ENCODE data around the gene MACROD2.
"Not testable (repeated sequence)": the region's sequence is repeated elsewhere in the genome, so short reads cannot be mapped to it uniquely, and the experiment has no call there.

Gene MACROD2

DNA sequence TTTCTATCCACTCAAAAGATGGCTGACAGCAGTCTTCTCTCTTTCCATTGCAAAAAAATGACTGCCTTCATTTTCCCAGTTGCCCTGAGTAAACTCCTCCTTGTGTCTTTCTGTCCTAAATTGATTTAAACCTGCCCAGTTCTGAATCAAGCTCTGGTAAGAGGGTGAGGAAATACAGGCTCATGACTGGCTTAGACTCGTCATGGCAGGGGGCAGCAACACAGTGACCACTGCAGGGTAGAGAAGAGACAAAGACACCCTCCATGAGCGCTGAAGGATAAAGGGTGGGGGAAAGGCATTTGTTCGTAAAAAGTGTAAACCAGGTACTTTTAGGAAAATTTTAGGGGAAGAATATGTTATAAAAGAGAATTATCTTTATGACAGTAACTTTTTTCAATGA, 1080.3 kb downstream of the MACROD2 start:
- no peak for DNase-seq

DNA sequence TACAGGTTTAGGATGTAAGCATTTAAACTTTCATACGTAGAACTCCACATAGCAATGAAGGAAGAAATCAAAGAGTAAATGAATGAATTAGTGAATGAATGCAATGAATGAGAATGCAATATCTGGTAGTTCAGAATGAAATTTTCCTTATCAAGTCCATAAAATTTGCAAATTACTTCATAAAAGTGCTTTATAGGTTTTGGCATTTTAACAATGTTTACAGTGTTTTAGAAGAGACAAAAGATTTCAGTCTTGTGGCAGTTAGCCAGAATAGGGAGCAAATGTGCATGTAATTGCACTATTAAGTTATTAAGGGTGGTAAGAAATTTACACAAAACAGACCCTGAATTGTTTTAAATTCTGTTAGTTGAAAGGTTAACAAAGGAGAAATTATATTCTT, 1081.5 kb downstream of the MACROD2 start:
- no peak for DNase-seq

DNA sequence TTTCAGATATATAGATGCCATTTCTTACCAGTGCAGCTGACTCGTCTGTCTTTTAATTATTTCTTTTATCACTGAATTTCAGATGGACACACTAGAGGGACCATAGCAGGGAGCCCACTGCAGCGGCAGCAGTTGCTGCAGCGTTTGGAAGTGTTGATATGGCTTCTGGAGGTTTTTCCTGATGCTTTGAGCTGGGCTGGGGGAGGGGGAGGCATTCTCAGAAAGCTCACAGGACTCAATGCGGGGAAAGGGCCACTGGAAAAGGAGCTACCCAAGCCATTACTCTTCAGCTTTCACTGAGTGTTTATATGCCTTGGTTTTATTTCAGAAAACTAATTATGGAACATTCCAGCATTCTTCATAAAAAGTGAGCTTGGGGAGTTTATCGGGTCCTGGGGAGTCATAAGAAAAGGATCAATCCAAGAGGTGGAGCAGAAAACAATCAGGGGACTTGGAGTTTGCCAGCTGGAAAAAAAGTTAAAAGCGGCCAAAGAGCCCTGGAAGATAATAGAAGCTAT, 1082.5 kb downstream of the MACROD2 start:
- DNase-seq: no peak

DNA sequence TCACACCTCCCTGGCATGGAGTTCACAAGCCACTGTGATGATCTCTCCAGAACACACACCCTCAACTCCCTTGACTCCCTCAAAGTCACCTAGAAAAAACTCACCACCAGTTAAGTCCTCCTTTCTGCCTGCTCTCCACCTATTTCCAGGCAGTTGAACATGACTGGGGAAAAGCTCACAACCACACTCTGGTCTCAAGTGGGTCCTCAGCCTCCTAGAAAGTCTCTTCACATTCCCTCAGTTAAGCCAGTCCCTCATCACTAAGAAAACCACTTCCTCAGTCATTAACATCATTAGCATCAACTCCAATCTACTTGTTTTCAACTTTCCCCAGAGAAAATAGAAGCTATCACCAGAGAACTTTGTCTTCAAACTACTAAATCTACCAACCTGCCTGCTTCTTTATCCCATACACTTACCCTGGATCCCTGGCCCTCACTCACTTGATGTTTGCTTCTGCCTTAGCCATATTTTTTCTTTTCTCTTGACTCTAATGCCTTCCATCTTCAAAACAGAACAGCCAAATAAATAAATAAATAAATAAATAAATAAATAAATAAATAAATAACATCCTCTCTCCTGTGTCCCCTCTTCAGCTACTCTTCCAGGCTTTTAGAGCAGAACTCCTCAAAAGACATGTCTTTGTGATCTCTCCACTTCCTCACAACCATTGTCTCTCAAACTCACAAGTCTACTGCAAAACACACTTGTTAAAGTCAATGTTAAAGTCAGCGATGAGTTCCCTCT, 1084.5 kb downstream of the MACROD2 start:
- DNase-seq: no peak

DNA sequence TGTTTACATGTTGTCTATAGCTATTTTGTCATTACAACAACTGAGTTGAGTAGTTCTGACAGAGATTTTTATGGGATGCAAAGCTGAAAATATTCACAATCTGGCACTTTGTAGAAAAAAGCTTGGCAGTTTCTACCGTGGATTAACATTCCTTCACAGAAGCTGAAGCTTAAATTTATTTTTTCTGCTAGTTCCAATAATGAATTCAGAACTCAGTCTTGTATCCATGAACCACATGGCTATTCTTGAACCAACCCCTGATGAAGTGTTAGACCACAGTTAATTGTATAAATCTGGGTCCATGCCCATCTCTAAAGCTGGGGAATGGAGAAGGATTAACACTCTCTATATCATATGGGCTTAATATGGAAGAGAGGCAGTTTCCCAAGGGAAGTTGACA, 1085.9 kb downstream of the MACROD2 start:
- no peak for DNase-seq

DNA sequence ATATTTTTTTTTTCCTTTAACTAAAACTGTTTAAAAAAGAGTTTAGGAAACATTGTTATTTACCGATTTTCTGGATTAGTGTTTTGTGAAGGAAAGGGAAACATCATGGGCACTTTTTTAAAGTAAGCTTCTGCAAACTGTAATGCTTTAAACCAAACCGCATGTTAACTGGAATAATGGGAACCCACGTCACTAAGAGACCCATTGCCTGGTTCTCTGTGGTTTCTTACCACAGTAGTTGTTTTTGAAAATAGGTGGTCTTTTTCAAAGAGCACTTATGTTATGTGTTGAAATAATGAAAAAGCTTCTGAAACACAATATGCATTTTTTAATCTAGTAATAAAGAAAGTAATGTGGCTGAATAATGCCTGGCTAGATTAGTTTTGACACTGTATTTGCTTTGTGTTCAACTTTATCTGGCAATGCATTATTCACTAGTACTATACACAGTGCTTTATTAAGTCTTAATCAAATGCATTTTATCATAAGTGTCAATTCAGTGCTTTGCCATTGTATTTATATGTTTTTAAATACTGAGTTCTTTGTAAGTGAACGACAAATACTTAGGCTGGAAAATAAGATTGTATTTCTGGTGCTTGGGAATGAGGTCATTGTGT, 1096.2 kb downstream of the MACROD2 start:
- no peak for DNase-seq

DNA sequence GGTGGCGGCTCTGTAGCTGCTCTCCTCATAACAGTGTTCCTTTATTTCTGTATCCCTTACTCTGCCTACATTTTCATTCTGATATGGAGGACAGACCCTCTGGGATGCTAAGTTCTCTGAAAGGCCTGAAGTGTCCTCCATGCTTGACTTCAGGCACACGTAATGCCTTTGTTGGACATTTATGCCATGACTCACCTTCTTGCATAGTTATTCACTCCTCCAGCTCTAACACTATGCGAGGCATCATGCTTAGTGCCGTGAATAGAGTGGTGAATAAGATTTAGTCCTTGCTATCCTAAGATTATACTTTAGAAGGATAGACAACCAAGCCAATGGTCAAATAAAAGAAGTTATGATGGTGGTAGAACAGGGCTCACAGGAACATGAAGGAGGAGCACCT, 1103.0 kb downstream of the MACROD2 start:
- no peak for DNase-seq

DNA sequence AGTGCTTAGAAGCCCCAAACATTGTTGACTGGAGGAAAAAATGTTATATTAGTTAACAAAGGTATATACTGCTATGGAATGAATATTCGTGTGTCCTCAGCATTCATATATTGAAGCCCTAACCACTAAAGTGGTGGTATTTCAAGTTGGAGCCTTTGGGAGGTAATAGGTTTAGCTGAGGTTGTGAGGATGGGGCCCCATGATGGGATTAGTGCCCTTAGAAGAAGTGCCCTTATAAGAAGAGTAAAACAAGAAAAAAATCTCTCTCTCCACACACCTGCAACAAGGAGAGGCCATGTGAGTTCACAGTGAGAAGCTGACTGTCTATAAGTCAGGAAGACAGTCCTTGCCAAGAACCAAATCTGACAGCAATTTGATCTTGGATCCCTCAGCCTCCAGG, 1103.8 kb downstream of the MACROD2 start:
- DNase-seq: no peak

DNA sequence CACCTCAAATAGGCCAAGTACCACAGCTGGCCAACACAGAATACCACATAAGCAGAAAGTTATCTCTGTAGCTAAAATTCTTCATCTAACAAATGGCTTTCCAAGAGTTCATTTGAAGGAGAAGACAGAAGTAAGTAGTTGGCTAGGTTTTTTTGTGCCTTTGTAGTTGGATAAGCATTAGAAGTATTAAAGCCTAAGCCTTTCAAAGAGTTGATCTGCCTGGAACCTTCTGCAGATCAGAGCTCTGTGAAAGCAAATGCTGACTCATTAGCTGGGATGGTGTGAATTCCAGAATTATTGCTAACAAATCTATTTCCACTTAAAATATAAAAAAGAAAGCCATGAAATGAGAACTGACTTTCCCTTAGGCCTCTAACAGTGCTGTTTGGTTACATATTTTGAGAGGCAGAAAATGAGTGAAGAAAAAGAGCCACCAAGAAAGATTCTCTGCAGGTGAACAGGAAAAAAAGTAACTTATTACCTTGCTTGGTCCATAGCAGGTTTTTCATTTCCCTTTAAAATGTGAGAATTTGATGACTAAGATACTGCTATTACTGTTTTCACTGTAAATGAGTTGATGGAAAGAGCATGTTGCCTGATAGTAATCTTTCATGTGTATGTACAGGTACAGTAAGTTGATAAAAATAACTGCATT, 1105.3 kb downstream of the MACROD2 start:
- no peak for DNase-seq

DNA sequence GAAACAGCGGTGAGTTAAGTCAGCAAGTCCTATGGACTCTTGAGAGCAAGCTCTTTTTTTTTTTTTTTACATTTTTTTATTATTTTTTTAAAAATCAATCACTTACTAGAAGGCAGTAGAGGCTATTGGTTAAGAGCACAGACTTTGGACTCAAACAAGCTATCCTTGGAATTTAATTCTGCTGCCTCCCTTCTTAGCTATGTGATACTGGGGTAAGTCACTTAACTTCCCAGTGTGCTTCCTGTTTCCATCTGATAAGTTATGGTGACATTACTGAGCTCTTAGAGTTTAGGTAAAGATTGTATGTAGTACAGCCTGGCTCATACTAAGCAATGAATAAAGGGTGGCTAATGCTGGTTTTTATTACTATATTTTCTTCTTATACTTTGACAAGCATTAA, 1112.6 kb downstream of the MACROD2 start:
- DNase-seq: no peak

DNA sequence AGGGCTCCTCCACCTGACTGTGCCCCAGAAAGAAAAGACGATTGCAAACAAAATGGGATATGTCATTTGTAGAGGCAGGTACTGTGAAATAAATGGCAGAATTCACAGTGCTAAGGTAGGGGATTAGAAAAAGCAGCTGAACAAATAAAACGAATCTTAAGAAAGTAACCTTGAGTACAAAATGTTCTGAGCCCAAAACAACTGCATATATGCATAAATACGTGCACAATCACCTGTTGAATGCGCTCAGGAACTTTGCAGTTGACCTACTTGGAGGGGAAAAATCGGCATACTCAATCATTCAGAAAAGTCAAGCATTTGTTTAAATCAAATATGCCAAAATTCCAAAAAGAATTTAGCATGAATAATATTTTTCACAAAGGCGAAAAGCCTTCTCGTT, 1114.2 kb downstream of the MACROD2 start:
- DNase-seq: no peak

DNA sequence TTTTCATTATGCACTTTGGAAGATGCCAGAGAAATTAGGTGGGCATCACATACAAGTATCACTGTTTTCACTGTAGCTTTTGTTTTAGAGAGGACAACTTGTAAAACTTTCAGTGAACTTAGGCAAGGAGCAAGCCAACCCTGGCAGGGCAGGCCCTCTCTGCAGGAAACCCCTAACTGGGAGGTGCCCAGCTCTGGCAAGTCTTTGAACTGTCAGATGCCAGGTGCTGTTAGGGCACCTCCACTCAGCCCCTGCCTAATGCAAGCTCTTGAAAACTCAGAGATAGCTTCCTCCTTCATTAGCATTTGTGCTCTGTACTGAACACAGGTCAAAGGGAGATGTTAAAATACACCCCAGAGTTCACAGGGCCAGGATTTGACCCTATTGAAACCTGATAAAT, 1116.3 kb downstream of the MACROD2 start:
- DNase-seq: no peak

DNA sequence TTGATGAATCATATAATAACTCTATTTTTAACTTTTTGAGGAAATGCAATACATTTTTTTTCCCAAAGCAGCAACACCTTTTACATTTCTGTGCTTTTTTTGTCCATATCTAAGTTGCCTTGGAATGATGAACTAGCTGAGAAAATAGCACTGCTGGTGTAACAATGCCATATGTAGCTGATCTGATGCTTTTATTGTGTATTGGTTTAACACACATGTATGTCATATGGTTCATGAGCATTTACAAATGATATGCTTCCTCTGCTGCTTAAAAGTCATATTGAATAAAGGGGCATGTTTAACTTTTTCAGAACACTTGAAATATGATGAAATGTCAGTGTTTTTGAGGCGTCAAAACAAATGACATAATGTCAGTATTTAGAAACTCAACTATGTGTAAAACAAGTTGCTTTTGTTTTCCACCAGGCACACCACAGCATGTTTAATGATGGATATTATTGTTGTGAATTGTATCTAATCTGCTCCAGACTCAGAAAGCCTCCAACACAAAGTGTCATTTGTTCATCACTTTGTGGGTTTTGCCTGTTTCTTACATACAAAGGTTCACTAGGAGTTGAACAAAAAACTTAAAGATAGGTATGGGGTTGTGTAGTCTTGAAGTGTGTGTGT, 1117.9 kb downstream of the MACROD2 start:
- DNase-seq: no peak

DNA sequence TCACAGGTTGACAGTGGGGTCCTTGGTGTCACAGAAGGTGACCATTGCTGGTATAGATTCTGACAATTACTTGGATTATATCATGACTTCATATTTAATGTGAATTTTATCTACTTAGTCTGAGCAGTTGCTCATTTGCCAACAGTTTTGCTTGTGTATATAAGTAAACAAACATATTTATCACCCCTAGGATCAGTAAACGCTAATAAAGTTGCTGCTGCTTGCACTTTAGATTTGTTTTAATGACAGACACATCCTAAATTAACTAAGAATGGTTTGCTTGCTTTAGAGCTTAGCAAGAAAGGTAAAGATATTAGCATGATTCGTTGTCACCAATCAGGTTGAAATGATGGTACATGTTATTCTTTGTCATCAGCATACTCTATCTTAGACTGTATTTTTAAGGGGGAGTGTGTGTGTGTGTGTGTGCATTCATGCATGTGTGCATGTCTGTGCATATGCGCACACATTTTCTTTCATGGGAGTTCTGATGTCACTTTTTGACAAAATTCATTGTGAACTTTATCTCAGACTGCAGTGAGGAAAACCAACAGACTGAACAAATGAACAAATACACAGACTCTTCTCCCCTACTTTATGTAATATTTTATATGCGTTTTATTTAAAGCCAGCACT, 1124.7 kb downstream of the MACROD2 start:
- no peak for DNase-seq

DNA sequence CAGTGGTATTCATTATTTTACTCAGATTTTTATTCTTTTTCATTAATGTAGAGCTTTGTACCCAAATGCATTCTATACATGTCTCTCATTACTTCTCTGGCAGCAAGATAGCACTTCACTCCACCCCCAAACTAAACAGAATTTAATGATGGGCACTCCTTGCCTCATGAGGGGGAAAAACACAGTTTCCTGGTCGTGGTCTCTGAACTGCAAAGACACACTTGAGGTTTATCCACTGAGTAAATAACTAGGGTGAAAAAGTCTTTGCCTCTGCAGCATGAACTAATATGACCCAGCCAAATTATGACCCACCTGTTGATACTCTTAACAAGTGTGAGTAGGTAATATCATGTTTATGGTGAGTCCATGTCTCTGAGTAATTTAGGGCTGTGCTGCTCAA, 1127.3 kb downstream of the MACROD2 start:
- no peak for DNase-seq

DNA sequence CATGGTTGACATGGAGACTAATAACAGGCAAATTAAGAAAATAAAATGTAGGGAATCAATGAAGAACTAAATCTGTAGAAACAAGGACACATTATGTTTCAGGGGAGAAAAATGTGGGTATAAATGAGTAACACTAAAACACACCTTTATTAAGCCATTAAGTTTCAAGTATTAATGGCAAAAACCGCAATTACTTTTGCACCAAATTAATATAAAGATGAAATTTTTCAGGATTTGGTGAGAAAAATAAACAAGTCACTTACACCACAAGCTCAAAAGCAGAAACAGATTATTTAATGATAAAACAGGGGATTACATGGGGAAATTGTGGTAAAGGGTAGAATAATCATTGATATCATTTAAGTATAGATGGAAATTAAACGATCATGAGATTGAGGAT, 1135.9 kb downstream of the MACROD2 start:
- DNase-seq: no peak

DNA sequence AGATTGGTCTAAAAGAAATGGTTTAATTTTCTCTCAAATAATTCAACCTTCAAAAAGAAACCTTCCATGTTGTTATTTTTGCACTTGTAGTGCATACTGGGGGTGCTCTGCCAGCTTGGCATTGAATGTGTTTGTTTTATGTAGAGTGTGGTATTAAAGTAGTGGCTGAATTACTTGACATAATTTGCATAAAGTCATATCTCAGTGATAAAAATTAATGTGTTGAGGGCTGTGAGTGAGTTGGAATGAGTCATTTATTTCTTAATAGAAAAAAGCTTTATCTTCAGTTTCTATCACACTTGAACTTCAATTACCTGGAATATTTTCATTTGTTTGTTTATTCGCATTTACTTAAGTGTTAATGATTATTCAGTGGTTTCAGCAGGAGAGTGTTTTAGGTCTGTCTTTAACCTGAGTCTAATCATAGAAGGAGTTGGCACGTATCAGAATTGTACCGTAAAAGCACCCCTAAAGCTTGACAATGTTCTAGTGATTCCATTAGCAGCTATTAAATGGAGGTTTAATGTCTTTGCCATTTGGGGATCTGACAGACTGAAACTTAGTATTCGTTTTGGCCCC, 1143.3 kb downstream of the MACROD2 start:
- no peak for DNase-seq

DNA sequence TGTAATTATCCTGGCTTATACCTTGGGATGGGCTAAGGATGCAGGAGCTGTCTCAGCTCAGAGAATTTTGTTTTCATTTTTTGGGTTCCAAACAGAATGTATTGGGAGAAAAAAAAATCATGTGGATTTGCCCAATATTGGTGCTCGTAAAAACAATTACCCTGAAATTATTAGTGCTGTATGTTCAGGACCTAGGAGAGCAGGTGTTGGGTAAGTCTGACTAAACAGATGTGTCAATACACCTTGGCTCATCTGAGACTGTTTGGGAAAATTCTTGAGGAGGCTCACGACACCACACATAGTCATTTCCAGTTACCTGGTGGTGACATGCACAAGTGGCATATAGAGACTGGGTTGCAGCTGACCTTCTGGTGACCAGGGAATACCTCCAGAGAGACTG, 1144.2 kb downstream of the MACROD2 start:
- DNase-seq: no peak

DNA sequence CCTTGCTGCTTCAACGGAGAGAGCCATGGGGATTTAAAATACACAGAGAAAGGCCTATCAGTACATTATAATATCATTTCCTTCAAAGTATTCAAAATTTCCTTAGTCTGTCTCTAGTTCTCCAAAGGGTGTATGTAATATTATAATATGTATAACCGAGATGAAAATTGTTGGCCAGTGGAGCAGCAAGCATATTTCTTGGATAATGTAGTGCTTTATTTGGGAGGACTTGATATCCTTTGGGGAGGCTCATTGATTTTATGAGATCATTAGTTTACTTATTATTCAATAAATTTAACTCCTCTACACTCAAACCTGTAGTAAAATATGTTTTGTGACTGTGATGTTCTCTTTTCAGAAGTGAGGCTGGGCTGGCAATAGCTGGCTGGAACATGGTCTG, 1145.0 kb downstream of the MACROD2 start:
- no peak for DNase-seq

DNA sequence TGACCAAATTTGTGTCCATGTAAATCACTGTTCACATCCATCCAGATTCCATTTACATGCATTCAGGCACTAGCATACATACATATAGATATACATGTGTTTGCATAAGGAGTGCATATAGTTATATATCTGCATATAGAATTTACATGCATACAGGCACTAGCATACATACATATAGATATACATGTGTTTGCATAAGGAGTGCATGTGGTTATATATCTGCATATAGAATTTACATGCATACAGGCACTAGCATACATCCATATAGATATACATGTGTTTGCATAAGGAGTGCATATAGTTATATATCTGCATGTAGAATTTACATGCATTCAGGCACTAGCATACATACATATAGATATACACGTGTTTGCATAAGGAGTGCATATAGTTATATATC, 1145.6 kb downstream of the MACROD2 start:
- not testable (repeated sequence) for DNase-seq

DNA sequence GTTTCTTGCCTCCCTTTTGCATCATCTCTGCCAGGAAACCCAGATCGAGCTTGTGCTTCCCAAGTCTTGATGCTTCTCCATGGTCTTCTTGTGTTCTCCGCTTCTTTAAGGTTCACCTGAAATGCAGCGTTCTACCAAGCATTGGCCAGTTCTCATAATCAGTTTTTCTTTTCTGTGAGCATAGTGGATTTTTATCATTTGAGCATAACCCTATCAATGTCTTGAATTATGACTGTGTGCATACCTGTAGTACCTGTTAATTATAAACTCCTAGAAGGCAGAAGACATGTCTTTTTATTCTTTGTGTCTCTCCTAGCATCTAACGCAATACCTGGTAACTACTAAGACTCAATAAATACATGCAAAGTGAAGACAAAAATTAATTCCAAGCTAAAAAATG, 1146.5 kb downstream of the MACROD2 start:
- DNase-seq: no peak

DNA sequence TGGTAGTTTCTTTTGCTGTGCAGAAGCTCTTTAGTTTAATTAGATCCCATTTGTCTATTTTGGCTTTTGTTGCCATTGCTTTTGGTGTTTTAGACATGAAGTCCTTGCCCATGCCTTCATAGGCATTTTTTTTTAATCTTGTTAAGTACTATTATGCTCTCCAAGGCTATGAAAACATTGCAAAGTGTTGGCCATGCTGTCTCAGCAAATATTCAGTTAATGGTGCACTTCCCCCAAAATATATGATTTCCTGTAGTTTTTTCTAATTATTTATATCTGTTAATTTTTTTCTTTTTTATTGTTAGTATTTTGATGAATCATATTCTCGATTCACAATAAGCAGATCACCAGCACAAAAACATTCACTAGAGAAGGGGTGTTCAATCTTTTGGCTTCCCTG, 1148.2 kb downstream of the MACROD2 start:
- no peak for DNase-seq

DNA sequence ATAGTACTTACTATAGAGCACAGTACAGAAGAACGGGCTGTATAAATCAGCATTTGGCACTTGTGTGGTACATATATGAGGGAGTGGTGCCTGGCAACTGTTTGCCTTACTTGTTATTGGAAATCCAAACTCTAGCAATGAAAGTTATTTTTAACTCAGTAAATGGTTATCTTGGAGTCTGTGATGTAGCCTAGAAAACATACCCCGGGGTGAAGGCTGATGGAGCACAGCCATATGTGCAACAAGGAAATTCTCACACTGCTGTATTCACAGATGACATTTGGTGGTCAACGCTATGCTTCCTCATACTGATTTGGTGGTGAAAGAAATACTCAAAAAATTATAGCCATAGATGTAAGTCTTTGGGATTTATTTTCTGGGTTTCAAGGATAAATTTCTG, 1149.6 kb downstream of the MACROD2 start:
- DNase-seq: no peak

Data from left hindlimb (tissue), 1 donor.